GM12878 (cell line): ENCODE data around the gene EFNA4. TPM values are rescaled to one million over a fixed set of nuclear protein-coding genes. Genes with fewer than 3 reads are reported as not detected.

Experiments
- ATAC-seq: fragments of 200-7000 bp; cut with Tn5 transposase; 3 replicates; pipeline ENCODE4 v1.9.1; 2020; ENCODE audit warnings: mild to moderate bottlenecking, moderate library complexity
- BruUV-seq: library from RNA; stranded (reverse); fragments of 400-500 nt; replicated peaks from 2 replicates; lab custom pipeline; 2021; lab: Mats Ljungman, UMichigan
- CTCF ChIA-PET: fragments of 300-600 bp; sonication (Branson Sonifier 250); formaldehyde crosslinking; extraction: SDS; loops from one replicate; lab custom pipeline; 2021; ENCODE audit warnings: inconsistent platforms; lab: Yijun Ruan, JAX
- POLR2A ChIA-PET: fragments of 350-600 bp; formaldehyde crosslinking; extraction: SDS; loops from one replicate; lab custom pipeline; 2021; ENCODE audit warnings: inconsistent platforms; lab: Charles Lee
- RAD21 ChIA-PET: fragments of 300-600 bp; sonication (Branson Sonifier 250); formaldehyde crosslinking; loops from one replicate; lab custom pipeline; 2023; ENCODE audit warnings: antibody characterized with exemption; ENCODE audit not compliant: unreplicated experiment; lab: Charles Lee
- SMC1A ChIA-PET: fragments of 300-600 bp; sonication (Branson Sonifier 250); formaldehyde crosslinking; loops from one replicate; lab custom pipeline; 2023; ENCODE audit not compliant: unreplicated experiment, uncharacterized antibody; lab: Charles Lee
- DNase-seq: peaks from one replicate; pipeline ENCODE4 v3.0.0-alpha.2; 2011; ENCODE audit warnings: low read depth, low spot score
- FAIRE-seq: peaks from 3 replicates; lab custom pipeline; 2011; peaks lifted over from hg19 to GRCh38; lab: Jason Lieb, UNC
- H2AFZ ChIP-seq: 2 replicates; pipeline ENCODE4 v1.6.0; 2011; ENCODE audit warnings: low read depth, low read length, control low read depth; ENCODE audit not compliant: control insufficient read depth
- H3K27ac ChIP-seq: 2 replicates; pipeline ENCODE4 v1.5.1; 2011; ENCODE audit warnings: control low read depth; ENCODE audit not compliant: control insufficient read depth, insufficient read depth
- H3K27me3 ChIP-seq, 2 experiments: replicated peaks in 1 of 2; 2 replicates each; pipeline versions ENCODE4 v1.6.0 to v1.6.1; 2011; ENCODE audit warnings: low read length in 1 of 2; ENCODE audit not compliant: control insufficient read depth in 2 of 2, insufficient read depth in 2 of 2
- H3K36me3 ChIP-seq, 2 experiments: 2 replicates each; pipeline ENCODE4 v1.5.1; 2011; ENCODE audit warnings: low read length in 1 of 2; ENCODE audit not compliant: control insufficient read depth in 2 of 2, insufficient read depth in 2 of 2
- H3K4me1 ChIP-seq: 2 replicates; pipeline ENCODE4 v1.6.1; 2011; ENCODE audit warnings: mild to moderate bottlenecking, low read length, moderate library complexity, mixed read lengths; ENCODE audit not compliant: control insufficient read depth, insufficient read depth
- H3K4me2 ChIP-seq: 2 replicates; pipeline ENCODE4 v1.6.0; 2011; ENCODE audit warnings: control low read depth; ENCODE audit not compliant: control insufficient read depth, insufficient read depth
- H3K4me3 ChIP-seq: fragments of 200-600 bp; sonication (generic); 2 replicates; pipeline ENCODE4 v1.5.1; 2016
- H3K79me2 ChIP-seq: 2 replicates; pipeline ENCODE4 v1.6.0; 2011; ENCODE audit warnings: low read length; ENCODE audit not compliant: control insufficient read depth, insufficient read depth
- H3K9ac ChIP-seq: 2 replicates; pipeline ENCODE4 v1.8.0; 2011; ENCODE audit warnings: low read length, control low read depth, mixed read lengths; ENCODE audit not compliant: control insufficient read depth, insufficient read depth
- H3K9me3 ChIP-seq: replicated peaks from 3 replicates; pipeline ENCODE4 v1.5.1; 2011; ENCODE audit warnings: mild to moderate bottlenecking, low read length; ENCODE audit not compliant: control insufficient read depth, insufficient read depth
- H4K20me1 ChIP-seq: 2 replicates; pipeline ENCODE4 v1.6.0; 2011; ENCODE audit not compliant: control insufficient read depth, insufficient read depth
- FOXM1 ChIP-seq: IDR thresholded peaks from 2 replicates; pipeline ENCODE4 v1.6.1; 2012; ENCODE audit warnings: low read depth, mild to moderate bottlenecking, inconsistent platforms, low read length, moderate library complexity
- HDAC2 ChIP-seq: fragments of 200-600 bp; sonication (generic); IDR thresholded peaks from 2 replicates; pipeline ENCODE4 v1.6.1; 2017
- PBX3 ChIP-seq: IDR thresholded peaks from 2 replicates; pipeline ENCODE4 v1.6.1; 2011; ENCODE audit warnings: mild to moderate bottlenecking, low read depth, low read length, moderate library complexity; ENCODE audit not compliant: insufficient replicate concordance
- RUNX3 ChIP-seq: IDR thresholded peaks from 2 replicates; pipeline ENCODE4 v1.6.1; 2012; ENCODE audit warnings: low read length, inconsistent platforms
- SREBF2 ChIP-seq: IDR thresholded peaks from 2 replicates; pipeline ENCODE4 v1.6.1; 2012; ENCODE audit warnings: mild to moderate bottlenecking, low read length
- SUPT20H ChIP-seq: IDR thresholded peaks from 2 replicates; pipeline ENCODE4 v1.6.1; 2011; ENCODE audit warnings: low read depth, mild to moderate bottlenecking, low read length, moderate library complexity, borderline replicate concordance; ENCODE audit not compliant: control insufficient read depth
- TCF7 ChIP-seq: IDR thresholded peaks from 2 replicates; pipeline ENCODE4 v1.6.1; 2014; ENCODE audit warnings: antibody characterized with exemption, borderline replicate concordance
- ZNF384 ChIP-seq: IDR thresholded peaks from 2 replicates; pipeline ENCODE4 v1.6.1; 2012; ENCODE audit warnings: low read depth, mild to moderate bottlenecking, low read length, improper control_type of control experiment, borderline replicate concordance
- ZNF622 ChIP-seq: fragments of 450-650 bp; IDR thresholded peaks from 2 replicates; pipeline ENCODE4 v1.6.1; 2017; ENCODE audit warnings: mild to moderate bottlenecking, inconsistent platforms
- WGBS: methylation state at CpG from one replicate; pipeline ENCODE4 v1.1.6; 2016; ENCODE audit warnings: low lambda C conversion rate; ENCODE audit not compliant: insufficient replicate concordance, insufficient coverage; ENCODE audit errors: missing lambda C conversion rate; 5-methylcytosine and 5-hydroxymethylcytosine counted together
- in situ Hi-C: fragments of 300-500 bp; cut with MboI; formaldehyde crosslinking; loops from 9 replicates; pipeline ENCODE4 v1.14.3; 2018; ENCODE audit warnings: mixed read lengths
- intact Hi-C: fragments of 100-400 bp; cut with micrococcal nuclease; formaldehyde crosslinking; loops from one replicate; pipeline ENCODE4 v1.14.2; 2022; ENCODE audit not compliant: unreplicated experiment
- polyA plus RNA-seq, 11 experiments: library from polyadenylated mRNA; depleted of rRNA in 4 of 11; unstranded in 6 of 11; stranded (reverse) in 5 of 11; fragments of >200 nt; fragmentation: Nextera tagmentation in 4 of 11; fragmentation: Illumina TruSeq in 1 of 11; extraction: Ambion mirVana in 4 of 11; extraction: Trizol in 1 of 11; gene quantifications; 1 replicate in 1 of 11; 2 replicates in 10 of 11; pipeline versions ENCODE4 v1.2.1 to v1.2.3, GENCODE V29; 2011 to 2016; ENCODE audit warnings: inconsistent platforms in 2 of 11, missing spikeins in 2 of 11, low read depth in 1 of 11
- total RNA-seq, 4 experiments: library from RNA; depleted of rRNA in 3 of 4; stranded (reverse); fragments of >200 nt in 3 of 4; fragmentation: Illumina TruSeq in 1 of 4; extraction: Trizol in 1 of 4; gene quantifications; 2 replicates each; pipeline versions ENCODE4 v1.2.1 to v1.2.3, GENCODE V29; 2013 to 2021
- TF ChIP-seq, protein P1 (sequence below): fragments of 450-650 bp; formaldehyde crosslinking; IDR thresholded peaks from 2 replicates; pipeline ENCODE4 v1.4.0; 2020; ENCODE audit warnings: mild to moderate bottlenecking, moderate library complexity

The EFNA4 gene
- total and polyA plus RNA-seq, 10 of the 15 experiments (the other 5 are each of a cell fraction or from before 2014, with no cell fraction given), result 0.52 to 14.1 (median 4.8) TPM

DNA sequence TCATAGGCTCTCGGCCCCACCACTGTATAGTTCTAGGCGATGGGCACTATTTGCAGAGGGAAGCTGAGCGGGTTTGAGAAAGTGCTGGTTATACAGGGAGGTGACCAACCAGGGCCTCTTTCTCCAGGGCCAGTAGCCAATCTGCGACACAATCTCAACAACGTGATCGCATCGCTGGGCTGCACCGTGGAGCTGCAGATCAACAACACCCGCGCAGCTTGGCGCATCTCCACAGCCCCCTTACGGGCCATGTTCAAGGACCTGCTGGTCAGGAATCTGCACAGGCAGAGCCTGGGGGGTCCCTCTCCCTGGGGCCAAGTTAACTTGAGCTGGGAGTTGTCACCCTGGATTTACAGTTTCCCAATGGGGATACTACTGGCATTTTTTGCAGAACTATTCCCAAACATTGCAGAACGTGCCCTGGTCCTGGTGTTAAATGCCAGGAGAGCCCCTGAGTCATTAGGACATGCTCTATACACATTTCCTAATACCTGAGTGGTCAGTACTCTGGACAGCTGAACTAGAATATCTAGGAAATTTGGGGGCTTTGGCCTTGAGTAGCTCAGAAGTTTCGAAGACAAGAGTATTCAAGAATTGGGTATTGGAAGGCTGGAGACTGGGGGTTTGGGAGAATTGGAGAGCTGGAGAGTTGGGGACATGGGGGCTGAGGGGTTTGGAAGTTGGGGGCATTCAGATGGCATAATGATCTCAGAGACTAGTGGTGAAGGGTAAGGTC is 23.0 kb upstream of the EFNA4 start:
- POLR2A ChIA-PET, result interaction anchor here (0.5 kb wide), 1 partner anchor 551 kb away, joined by 3 read pairs; no protein-coding TSS in a partner anchor
- H3K4me1 ChIP-seq, result no peaks in the 10 kb centered on the region
- ATAC-seq, result no peak
- CTCF ChIA-PET, result interaction anchor here (0.7 to 3.1 kb wide), 6 partner anchors 11 to 573 kb away, joined by 3 to 13 read pairs (median 5); partner anchors contain the start of gene ADAM15
- intact Hi-C loops, result no loop called here
- no peak for DNase-seq
- RAD21 ChIA-PET, result no interaction called here
- H3K4me3 ChIP-seq, result no peak overlapping the region
- H3K36me3 ChIP-seq, result no peaks in the 10 kb centered on the region
- no peaks in the 10 kb centered on the region for H3K9me3 ChIP-seq
- no peaks in the 10 kb centered on the region for H4K20me1 ChIP-seq
- FAIRE-seq, result no peak
- no peaks in the 10 kb centered on the region for H3K79me2 ChIP-seq
- no peak overlapping the region for H2AFZ ChIP-seq
- no peak for TF ChIP-seq ZNF384
- TF ChIP-seq SUPT20H, result no peak
- no peak overlapping the region for H3K4me2 ChIP-seq
- H3K27me3 ChIP-seq, result peaks cover 5 to 8% of the 10 kb centered on the region in 2 experiments; a peak in 3 of 4 replicates
- WGBS, result 74% methylated on average over 14 of the region's 14 CpGs
- no peak overlapping the region for H3K9ac ChIP-seq
- in situ Hi-C loops, result no loop called here
- BruUV-seq, result no TSS peak
- SMC1A ChIA-PET, result interaction anchor here (0.6 to 1.5 kb wide), 2 partner anchors 21 to 56 kb away, joined by 3 to 4 read pairs; no protein-coding TSS in a partner anchor
- H3K27ac ChIP-seq, result no peak overlapping the region

DNA sequence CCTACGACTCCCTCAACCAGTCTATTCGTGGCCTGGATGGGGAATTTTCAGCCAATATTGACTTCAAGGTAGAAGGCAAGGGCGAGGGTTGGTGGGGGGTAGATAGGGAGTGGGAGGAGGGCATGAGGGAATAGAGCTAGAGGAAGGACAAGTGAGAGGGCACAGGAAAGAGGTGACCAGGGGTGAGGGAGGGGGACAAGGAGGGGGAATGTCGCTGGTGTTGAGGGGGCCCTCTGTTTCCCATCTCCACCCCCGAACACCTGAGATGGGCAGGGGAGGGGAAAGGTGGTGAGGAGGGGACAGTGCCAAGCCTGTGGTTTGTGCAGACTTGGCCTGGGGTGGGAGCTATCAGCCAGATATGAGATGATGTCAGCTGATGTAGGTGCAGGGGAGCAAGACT is 20.8 kb upstream of the EFNA4 start:
- H3K9me3 ChIP-seq, result no peaks in the 10 kb centered on the region
- no peak for FAIRE-seq
- ChIA-PET POLR2A (no interaction called here), SMC1A (interaction anchor here (1.7 kb wide), 1 partner anchor 42 kb away, joined by 5 read pairs; no protein-coding TSS in a partner anchor), CTCF (interaction anchor here (1.4 to 3.9 kb wide), 6 partner anchors 8 to 43 kb away, joined by 3 to 30 read pairs (median 8); partner anchors contain the start of gene ADAM15), RAD21 (interaction anchor here (0.5 to 3.6 kb wide), 3 partner anchors 10 to 69 kb away, joined by 4 to 14 read pairs (median 5); no protein-coding TSS in a partner anchor)
- no peak overlapping the region for H3K27ac ChIP-seq
- H3K4me2 ChIP-seq, result no peak overlapping the region
- peaks cover 5% of the 10 kb centered on the region in 2 experiments; a peak in 3 of 4 replicates for H3K27me3 ChIP-seq
- no peak overlapping the region for H2AFZ ChIP-seq
- H3K36me3 ChIP-seq, result no peaks in the 10 kb centered on the region
- intact Hi-C loops (no loop called here), in situ Hi-C loops (no loop called here)
- DNase-seq, result no peak
- H3K4me3 ChIP-seq, result no peak overlapping the region
- H4K20me1 ChIP-seq, result no peaks in the 10 kb centered on the region
- ATAC-seq, result no peak
- no peaks in the 10 kb centered on the region for H3K4me1 ChIP-seq
- BruUV-seq, result no TSS peak
- no peaks in the 10 kb centered on the region for H3K79me2 ChIP-seq
- H3K9ac ChIP-seq, result no peak overlapping the region
- 42% methylated on average over 4 of the region's 5 CpGs for WGBS
- TF ChIP-seq SREBF2 (no peak), TCF7 (no peak), PBX3 (no peak), HDAC2 (no peak), FOXM1 (no peak), ZNF622 (no peak), SUPT20H (no peak), RUNX3 (no peak)
- TF ChIP-seq, protein P1, sequence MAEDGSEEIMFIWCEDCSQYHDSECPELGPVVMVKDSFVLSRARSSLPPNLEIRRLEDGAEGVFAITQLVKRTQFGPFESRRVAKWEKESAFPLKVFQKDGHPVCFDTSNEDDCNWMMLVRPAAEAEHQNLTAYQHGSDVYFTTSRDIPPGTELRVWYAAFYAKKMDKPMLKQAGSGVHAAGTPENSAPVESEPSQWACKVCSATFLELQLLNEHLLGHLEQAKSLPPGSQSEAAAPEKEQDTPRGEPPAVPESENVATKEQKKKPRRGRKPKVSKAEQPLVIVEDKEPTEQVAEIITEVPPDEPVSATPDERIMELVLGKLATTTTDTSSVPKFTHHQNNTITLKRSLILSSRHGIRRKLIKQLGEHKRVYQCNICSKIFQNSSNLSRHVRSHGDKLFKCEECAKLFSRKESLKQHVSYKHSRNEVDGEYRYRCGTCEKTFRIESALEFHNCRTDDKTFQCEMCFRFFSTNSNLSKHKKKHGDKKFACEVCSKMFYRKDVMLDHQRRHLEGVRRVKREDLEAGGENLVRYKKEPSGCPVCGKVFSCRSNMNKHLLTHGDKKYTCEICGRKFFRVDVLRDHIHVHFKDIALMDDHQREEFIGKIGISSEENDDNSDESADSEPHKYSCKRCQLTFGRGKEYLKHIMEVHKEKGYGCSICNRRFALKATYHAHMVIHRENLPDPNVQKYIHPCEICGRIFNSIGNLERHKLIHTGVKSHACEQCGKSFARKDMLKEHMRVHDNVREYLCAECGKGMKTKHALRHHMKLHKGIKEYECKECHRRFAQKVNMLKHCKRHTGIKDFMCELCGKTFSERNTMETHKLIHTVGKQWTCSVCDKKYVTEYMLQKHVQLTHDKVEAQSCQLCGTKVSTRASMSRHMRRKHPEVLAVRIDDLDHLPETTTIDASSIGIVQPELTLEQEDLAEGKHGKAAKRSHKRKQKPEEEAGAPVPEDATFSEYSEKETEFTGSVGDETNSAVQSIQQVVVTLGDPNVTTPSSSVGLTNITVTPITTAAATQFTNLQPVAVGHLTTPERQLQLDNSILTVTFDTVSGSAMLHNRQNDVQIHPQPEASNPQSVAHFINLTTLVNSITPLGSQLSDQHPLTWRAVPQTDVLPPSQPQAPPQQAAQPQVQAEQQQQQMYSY (CRISPR knock-in tag), result no peak
